Measurements from ENCODE around the gene PTPRR.

- TF ChIP-seq SP1 (IDR thresholded peaks at IDR 0.05) (no peak), RAD21 (IDR thresholded peaks at IDR 0.05) (no peak)
Observed at GRCh38 chr12:70840656-70841350, 79.7 kb downstream of the PTPRR start.

Measured in liver (tissue), 2 donors.